AG09319 (cell line): Measurements from ENCODE around the gene PDIA2.
"Not testable (repeated sequence)": the region's sequence is repeated elsewhere in the genome, so short reads cannot be mapped to it uniquely, and the experiment has no call there.

Source experiments
- DNase-seq: peaks from one replicate; pipeline ENCODE4 v3.0.0-alpha.2; 2010; ENCODE audit warnings: low read depth; ENCODE audit errors: extremely low read depth
- CTCF ChIP-seq: IDR thresholded peaks from 2 replicates; pipeline ENCODE4 v1.5.1; 2011; ENCODE audit warnings: low read depth, mild to moderate bottlenecking, inconsistent platforms, low read length, moderate library complexity

The PDIA2 gene

GRCh38 chr16:247027-247426 is 35.9 kb upstream of the PDIA2 start:
- DNase-seq, result no peak
- no peak for TF ChIP-seq CTCF

- TF ChIP-seq CTCF, result no peak
- DNase-seq, result no peak
Measured at GRCh38 chr16:249431-249830, 33.5 kb upstream of the PDIA2 start.

GRCh38 chr16:252366-253337 is 30.3 kb upstream of the PDIA2 start:
- TF ChIP-seq CTCF, result no peak

GRCh38 chr16:253833-254232 is 29.1 kb upstream of the PDIA2 start:
- TF ChIP-seq CTCF, result no peak
- no peak for DNase-seq

More at GRCh38 chr16:252366-253337, 30.3 kb upstream of the PDIA2 start:
- no peak for DNase-seq

- TF ChIP-seq CTCF, result no peak
- DNase-seq, result no peak
Measured at GRCh38 chr16:254461-254860, 28.5 kb upstream of the PDIA2 start.

- TF ChIP-seq CTCF, result no peak
- no peak for DNase-seq
Measured at GRCh38 chr16:255183-255582, 27.8 kb upstream of the PDIA2 start.

GRCh38 chr16:258091-258490 is 24.9 kb upstream of the PDIA2 start:
- not testable (repeated sequence) for DNase-seq
